Mesenchymal stem cell (in vitro differentiated cells and primary cell): ENCODE results near the gene BABAM2.

Source experiments
- DNase-seq: peaks from one replicate; pipeline ENCODE4 v3.0.0-alpha.2; 2013
- H2AFZ ChIP-seq: one replicate; pipeline ENCODE4 v1.6.1; 2013; ENCODE audit warnings: low read depth, mild to moderate bottlenecking, control low read depth, inconsistent platforms, low read length, moderate library complexity
- H2AK5ac ChIP-seq: 2 replicates; pipeline ENCODE4 v1.6.1; 2013; ENCODE audit warnings: low read length, moderate library complexity, mild to moderate bottlenecking, inconsistent platforms; ENCODE audit not compliant: severe bottlenecking
- H2BK120ac ChIP-seq: one replicate; pipeline ENCODE4 v1.6.1; 2013; ENCODE audit warnings: low read depth, mild to moderate bottlenecking, inconsistent platforms, low read length, moderate library complexity
- H2BK12ac ChIP-seq, 2 experiments: one replicate each; pipeline ENCODE4 v1.6.1; 2013; ENCODE audit warnings: inconsistent platforms in 2 of 2, low read length in 2 of 2, mild to moderate bottlenecking in 2 of 2, moderate library complexity in 2 of 2, control low read depth in 1 of 2
- H2BK15ac ChIP-seq: one replicate; pipeline ENCODE4 v1.6.1; 2013; ENCODE audit warnings: mild to moderate bottlenecking, low read depth, inconsistent platforms; ENCODE audit not compliant: poor library complexity, severe bottlenecking
- H2BK5ac ChIP-seq: 2 replicates; pipeline ENCODE4 v1.6.1; 2013; ENCODE audit warnings: low read depth, mild to moderate bottlenecking, low read length, control low read depth, inconsistent platforms; ENCODE audit not compliant: poor library complexity, severe bottlenecking
- H3K14ac ChIP-seq, 2 experiments: one replicate each; pipeline ENCODE4 v1.6.1; 2013; ENCODE audit warnings: inconsistent platforms in 2 of 2, low read length in 2 of 2, control low read depth in 1 of 2, mild to moderate bottlenecking in 1 of 2, moderate library complexity in 1 of 2
- H3K18ac ChIP-seq, 2 experiments: one replicate each; pipeline ENCODE4 v1.6.1; 2013; ENCODE audit warnings: inconsistent platforms in 2 of 2, low read length in 2 of 2, control low read depth in 1 of 2, low read depth in 1 of 2, mild to moderate bottlenecking in 1 of 2
- H3K23ac ChIP-seq, 2 experiments: one replicate each; pipeline ENCODE4 v1.6.1; 2013; ENCODE audit warnings: inconsistent platforms in 2 of 2, low read length in 2 of 2, mild to moderate bottlenecking in 2 of 2, moderate library complexity in 2 of 2, control low read depth in 1 of 2
- H3K27ac ChIP-seq: 2 replicates; pipeline ENCODE4 v1.5.1; 2013; ENCODE audit warnings: mild to moderate bottlenecking, moderate library complexity, low read length, control low read depth, inconsistent platforms; ENCODE audit not compliant: poor library complexity, severe bottlenecking
- H3K27me3 ChIP-seq, 2 experiments: 2 replicates each; pipeline versions ENCODE4 v1.6.1 to v1.7.0; 2013; ENCODE audit warnings: low read length in 2 of 2, mild to moderate bottlenecking in 2 of 2, moderate library complexity in 2 of 2, control low read depth in 1 of 2, inconsistent platforms in 1 of 2; ENCODE audit not compliant: control insufficient read depth in 1 of 2, insufficient read depth in 1 of 2
- H3K36me3 ChIP-seq, 2 experiments: 2 replicates each; pipeline versions ENCODE4 v1.6.1 to v1.7.0; 2013; ENCODE audit warnings: low read length in 2 of 2, control low read depth in 1 of 2, inconsistent platforms in 1 of 2, low read depth in 1 of 2, mild to moderate bottlenecking in 1 of 2; ENCODE audit not compliant: insufficient read depth in 2 of 2, control insufficient read depth in 1 of 2
- H3K4ac ChIP-seq, 2 experiments: one replicate each; pipeline ENCODE4 v1.6.1; 2013; ENCODE audit warnings: inconsistent platforms in 2 of 2, low read length in 2 of 2, mild to moderate bottlenecking in 2 of 2, moderate library complexity in 2 of 2, control low read depth in 1 of 2, low read depth in 1 of 2
- H3K4me1 ChIP-seq: 2 replicates; pipeline ENCODE4 v1.6.1; 2013; ENCODE audit warnings: low read depth, low read length, control low read depth; ENCODE audit not compliant: control insufficient read depth, insufficient read depth
- H3K4me2 ChIP-seq: 2 replicates; pipeline ENCODE4 v1.6.1; 2013; ENCODE audit warnings: low read length, mild to moderate bottlenecking, inconsistent platforms; ENCODE audit not compliant: poor library complexity, severe bottlenecking
- H3K4me3 ChIP-seq, 2 experiments: 2 replicates each; pipeline versions ENCODE4 v1.5.1 to v1.7.0; 2013; ENCODE audit warnings: low read length in 2 of 2, mild to moderate bottlenecking in 2 of 2, control low read depth in 1 of 2, low read depth in 1 of 2; ENCODE audit not compliant: insufficient read depth in 1 of 2
- H3K79me1 ChIP-seq: replicated peaks from 2 replicates; pipeline ENCODE4 v1.6.1; 2013; ENCODE audit warnings: mild to moderate bottlenecking, control low read depth, low read length, inconsistent platforms; ENCODE audit not compliant: poor library complexity, severe bottlenecking
- H3K9ac ChIP-seq: 2 replicates; pipeline ENCODE4 v1.7.0; 2013; ENCODE audit warnings: mild to moderate bottlenecking, low read length, moderate library complexity
- H3K9me3 ChIP-seq: 2 replicates; pipeline ENCODE4 v1.7.0; 2013; ENCODE audit warnings: mild to moderate bottlenecking, low read length; ENCODE audit not compliant: control insufficient read depth
- H4K8ac ChIP-seq: one replicate; pipeline ENCODE4 v1.6.1; 2013; ENCODE audit warnings: inconsistent platforms, mild to moderate bottlenecking, low read length, moderate library complexity
- H4K91ac ChIP-seq: one replicate; pipeline ENCODE4 v1.6.1; 2013; ENCODE audit warnings: mild to moderate bottlenecking, low read length, inconsistent platforms
- WGBS: methylation state at CpG from one replicate; pipeline ENCODE4 v1.1.7; 2013; ENCODE audit warnings: mixed read lengths; 5-methylcytosine and 5-hydroxymethylcytosine counted together

Gene BABAM2

DNA sequence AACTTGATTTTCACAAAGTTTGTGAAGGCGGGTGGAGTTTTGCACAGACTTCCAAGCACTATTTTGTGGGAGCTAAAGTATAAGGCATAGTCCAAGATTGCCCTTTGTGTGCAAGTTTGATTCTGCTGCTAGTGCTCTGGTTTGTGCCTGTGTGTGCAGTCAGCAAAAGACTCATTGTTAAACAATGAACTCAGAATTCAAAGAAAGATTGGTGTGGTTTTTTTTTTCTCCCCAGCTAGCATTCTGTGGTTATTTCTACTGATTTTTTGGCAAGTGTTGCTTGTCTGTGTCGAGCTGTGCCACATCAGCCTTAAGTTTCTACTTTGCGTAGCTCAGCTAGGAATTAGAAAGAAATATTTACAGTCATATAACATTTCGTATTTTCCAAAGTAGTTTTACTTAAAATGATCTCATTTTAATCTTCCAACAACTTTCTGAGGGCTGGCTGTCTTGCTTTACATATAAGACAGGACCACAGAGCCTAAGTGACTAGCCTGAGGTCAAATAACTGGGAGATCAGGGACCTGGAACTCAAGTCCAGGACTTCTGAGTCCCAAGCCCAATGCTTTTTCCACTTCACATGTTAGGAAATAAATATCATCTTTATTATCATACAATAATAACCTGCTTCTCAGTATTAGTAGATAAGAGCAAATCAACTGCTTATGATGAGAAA lies 69.8 kb downstream of the BABAM2 start:
- no peak overlapping the region for H2BK120ac ChIP-seq
- peak overlapping the region in 1 of 2 experiments; percentile 10 for H2BK12ac ChIP-seq
- 75% methylated on average over 2 of the region's 4 CpGs for WGBS
- H4K8ac ChIP-seq, result no peak overlapping the region
- H2AFZ ChIP-seq, result no peak overlapping the region
- peak overlapping the region in 1 of 2 experiments; percentile 70 for H3K18ac ChIP-seq
- no peak overlapping the region for H3K14ac ChIP-seq
- H3K4ac ChIP-seq, result peak overlapping the region in 1 of 2 experiments; percentile 82
- H3K4me3 ChIP-seq, result peak overlapping the region in 1 of 2 experiments; percentile 35
- H3K79me1 ChIP-seq, result peaks cover 19% of the 10 kb centered on the region
- peak overlapping the region; percentile 39 for H2AK5ac ChIP-seq
- peak overlapping the region; percentile 16 for H3K4me2 ChIP-seq
- H3K4me1 ChIP-seq, result peaks cover 2% of the 10 kb centered on the region
- H3K23ac ChIP-seq, result no peak overlapping the region
- H4K91ac ChIP-seq, result no peak overlapping the region
- DNase-seq, result peak; percentile 77
- H3K27me3 ChIP-seq, result no peaks in the 10 kb centered on the region
- peak overlapping the region; percentile 91 for H3K9ac ChIP-seq
- H3K36me3 ChIP-seq, result no peaks in the 10 kb centered on the region
- peak overlapping the region; percentile 91 for H3K27ac ChIP-seq
- no peaks in the 10 kb centered on the region for H3K9me3 ChIP-seq
- H2BK5ac ChIP-seq, result no peak overlapping the region
- H2BK15ac ChIP-seq, result no peak overlapping the region

DNA sequence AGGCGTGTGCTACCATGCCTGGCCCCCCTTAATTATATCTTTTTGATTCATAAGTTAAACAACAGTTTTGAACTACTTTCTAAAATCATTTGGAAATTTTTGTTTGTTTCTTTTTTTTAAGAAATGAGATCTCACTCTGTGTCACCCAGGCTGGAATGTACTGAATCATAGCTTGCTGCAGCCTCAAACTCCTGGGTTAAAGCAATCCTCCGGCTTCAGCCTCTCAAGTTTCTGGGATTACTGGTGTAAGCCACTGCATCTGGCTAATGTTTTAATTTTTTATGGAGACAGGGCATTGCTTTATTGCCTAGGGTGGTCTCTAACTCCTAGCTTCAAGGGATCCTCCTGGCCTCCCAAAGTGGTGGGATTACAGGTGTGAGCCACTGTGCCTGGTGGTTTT lies 71.5 kb downstream of the BABAM2 start:
- 45% methylated on average over 1 of the region's 2 CpGs for WGBS

DNA sequence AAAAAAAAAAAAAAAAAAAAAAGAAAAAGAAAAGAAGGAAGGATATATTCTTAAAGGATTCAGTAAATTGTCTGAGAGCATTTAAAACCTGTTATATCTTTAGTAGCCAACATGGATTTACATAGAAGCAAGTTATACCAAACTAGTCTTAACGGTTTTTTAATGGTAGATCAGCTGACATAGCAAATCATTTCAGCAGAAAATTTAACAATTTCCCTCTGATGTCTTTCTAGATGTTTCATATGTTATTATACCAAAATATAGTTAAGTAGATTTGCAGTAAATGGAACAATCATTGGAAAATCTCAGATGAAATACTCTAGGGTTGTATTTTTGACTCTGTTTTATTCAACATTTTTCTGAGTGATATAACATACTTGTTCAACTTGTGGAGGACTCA lies 72.9 kb downstream of the BABAM2 start:
- peaks cover 22% of the 10 kb centered on the region for H3K79me1 ChIP-seq
- no peaks in the 10 kb centered on the region for H3K9me3 ChIP-seq
- no peaks in the 10 kb centered on the region for H3K36me3 ChIP-seq
- no peak overlapping the region for H4K8ac ChIP-seq
- H3K27me3 ChIP-seq, result no peaks in the 10 kb centered on the region
- no peak overlapping the region for H2BK15ac ChIP-seq
- H4K91ac ChIP-seq, result no peak overlapping the region
- no peak overlapping the region for H2AFZ ChIP-seq
- no peak overlapping the region for H2AK5ac ChIP-seq
- H2BK120ac ChIP-seq, result no peak overlapping the region
- no peak overlapping the region for H3K4me3 ChIP-seq
- H3K23ac ChIP-seq, result no peak overlapping the region
- H3K27ac ChIP-seq, result no peak overlapping the region
- no peak overlapping the region for H2BK12ac ChIP-seq
- no peak overlapping the region for H3K4ac ChIP-seq
- no peak overlapping the region for H3K9ac ChIP-seq
- no peak overlapping the region for H3K14ac ChIP-seq
- WGBS, result no CpG with 5 or more reads among the region's 1 CpG
- H3K18ac ChIP-seq, result no peak overlapping the region
- no peak for DNase-seq
- peaks cover 2% of the 10 kb centered on the region for H3K4me1 ChIP-seq
- H2BK5ac ChIP-seq, result no peak overlapping the region
- H3K4me2 ChIP-seq, result no peak overlapping the region

More for the DNA sequence above, 71.5 kb downstream of the BABAM2 start:
- no peak overlapping the region for H3K18ac ChIP-seq
- peaks cover 2% of the 10 kb centered on the region for H3K4me1 ChIP-seq
- no peak overlapping the region for H2AFZ ChIP-seq
- H2BK12ac ChIP-seq, result no peak overlapping the region
- no peak overlapping the region for H3K4ac ChIP-seq
- no peak overlapping the region for H3K14ac ChIP-seq
- no peak overlapping the region for H4K8ac ChIP-seq
- DNase-seq, result peak; percentile 22
- H3K79me1 ChIP-seq, result peaks cover 22% of the 10 kb centered on the region
- H3K36me3 ChIP-seq, result no peaks in the 10 kb centered on the region
- H4K91ac ChIP-seq, result no peak overlapping the region
- no peak overlapping the region for H3K4me3 ChIP-seq
- no peak overlapping the region for H3K4me2 ChIP-seq
- H3K9ac ChIP-seq, result peak overlapping the region; percentile 29
- H3K27me3 ChIP-seq, result no peaks in the 10 kb centered on the region
- no peak overlapping the region for H2BK120ac ChIP-seq
- no peak overlapping the region for H2BK15ac ChIP-seq
- peak overlapping the region; percentile 20 for H3K27ac ChIP-seq
- H2AK5ac ChIP-seq, result peak overlapping the region; percentile 86
- H2BK5ac ChIP-seq, result no peak overlapping the region
- H3K9me3 ChIP-seq, result no peaks in the 10 kb centered on the region
- H3K23ac ChIP-seq, result no peak overlapping the region

DNA sequence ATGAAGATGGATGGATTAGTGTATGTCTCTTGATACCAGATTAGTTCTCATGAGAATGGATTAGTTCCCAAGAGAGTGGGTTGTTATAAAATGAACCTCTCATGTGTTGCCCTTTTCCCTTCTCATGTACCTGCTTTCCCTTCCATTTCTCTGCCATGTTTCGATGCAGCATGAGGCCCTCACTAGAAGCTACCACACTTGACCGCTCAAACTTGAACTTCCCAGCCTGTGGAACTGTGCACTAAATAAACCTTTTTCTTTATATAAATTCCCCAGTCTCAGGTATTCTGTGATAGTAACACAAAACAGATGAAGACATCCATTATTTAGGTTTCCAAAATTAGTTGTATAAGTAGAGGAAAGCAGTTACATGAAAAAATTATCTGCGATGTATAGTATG lies 73.5 kb downstream of the BABAM2 start:
- H2AFZ ChIP-seq, result no peak overlapping the region
- no peak overlapping the region for H2BK120ac ChIP-seq
- H3K18ac ChIP-seq, result no peak overlapping the region
- H2BK15ac ChIP-seq, result no peak overlapping the region
- no peaks in the 10 kb centered on the region for H3K9me3 ChIP-seq
- no peak overlapping the region for H2BK12ac ChIP-seq
- no peak overlapping the region for H3K23ac ChIP-seq
- peaks cover 2% of the 10 kb centered on the region for H3K4me1 ChIP-seq
- no peak overlapping the region for H3K9ac ChIP-seq
- no peak overlapping the region for H3K27ac ChIP-seq
- H2AK5ac ChIP-seq, result no peak overlapping the region
- 64% methylated on average over 3 of the region's 3 CpGs for WGBS
- H3K14ac ChIP-seq, result no peak overlapping the region
- no peaks in the 10 kb centered on the region for H3K36me3 ChIP-seq
- peaks cover 19% of the 10 kb centered on the region for H3K79me1 ChIP-seq
- no peaks in the 10 kb centered on the region for H3K27me3 ChIP-seq
- H3K4me3 ChIP-seq, result no peak overlapping the region
- no peak overlapping the region for H4K8ac ChIP-seq
- no peak for DNase-seq
- H4K91ac ChIP-seq, result no peak overlapping the region
- no peak overlapping the region for H3K4me2 ChIP-seq
- H2BK5ac ChIP-seq, result no peak overlapping the region
- H3K4ac ChIP-seq, result no peak overlapping the region
